DND-41 (cell line): ENCODE results near the gene PRPH2.
A peak's percentile ranks its signal among the peaks of the same experiment; 100 is the strongest.
"Not testable (repeated sequence)": the region's sequence is repeated elsewhere in the genome, so short reads cannot be mapped to it uniquely, and the experiment has no call there.

ENCODE experiments used
- ATAC-seq: fragments of 200-7000 bp; cut with Tn5 transposase; 3 replicates; pipeline ENCODE4 v1.9.1; 2021; ENCODE audit warnings: low read depth; ENCODE audit not compliant: insufficient read depth
- DNase-seq: peaks from one replicate; pipeline ENCODE4 v3.0.0-alpha.2; 2020
- H2AFZ ChIP-seq: 2 replicates; pipeline ENCODE4 v1.6.0; 2012; ENCODE audit warnings: low read depth, low read length
- H3K27ac ChIP-seq: 2 replicates; pipeline ENCODE4 v1.5.1; 2012; ENCODE audit warnings: low read length, inconsistent platforms
- H3K27me3 ChIP-seq: fragments of 200-600 bp; sonication (generic); 2 replicates; pipeline ENCODE4 v1.6.0; 2012; ENCODE audit warnings: low read length, mild to moderate bottlenecking, inconsistent platforms; ENCODE audit not compliant: insufficient read depth, poor library complexity
- H3K36me3 ChIP-seq: 2 replicates; pipeline ENCODE4 v1.5.1; 2012; ENCODE audit warnings: low read length, inconsistent platforms; ENCODE audit not compliant: insufficient read depth
- H3K4me1 ChIP-seq: 2 replicates; pipeline ENCODE4 v1.5.1; 2012; ENCODE audit warnings: mild to moderate bottlenecking, low read length; ENCODE audit not compliant: insufficient read depth
- H3K4me2 ChIP-seq: 2 replicates; pipeline ENCODE4 v1.6.0; 2012; ENCODE audit warnings: mild to moderate bottlenecking, moderate library complexity, low read length, inconsistent platforms; ENCODE audit not compliant: insufficient read depth
- H3K4me3 ChIP-seq, 2 experiments: fragments of 200-600 bp in 1 of 2; shearing (Covaris generic) in 1 of 2; 2 replicates each; pipeline ENCODE4 v1.5.1; 2012 to 2016; ENCODE audit warnings: inconsistent platforms in 2 of 2, low read length in 2 of 2, mild to moderate bottlenecking in 2 of 2, low read depth in 1 of 2, moderate library complexity in 1 of 2
- H3K79me2 ChIP-seq: 2 replicates; pipeline ENCODE4 v1.6.0; 2012; ENCODE audit warnings: low read length, inconsistent platforms; ENCODE audit not compliant: insufficient read depth
- H3K9ac ChIP-seq: 2 replicates; pipeline ENCODE4 v1.6.0; 2012; ENCODE audit warnings: low read depth, mild to moderate bottlenecking, inconsistent platforms, low read length, moderate library complexity
- H3K9me3 ChIP-seq: 2 replicates; pipeline ENCODE4 v1.5.1; 2012; ENCODE audit warnings: low read length, moderate library complexity, mild to moderate bottlenecking, inconsistent platforms; ENCODE audit not compliant: insufficient read depth, severe bottlenecking
- H4K20me1 ChIP-seq: 2 replicates; pipeline ENCODE4 v1.6.0; 2012; ENCODE audit warnings: low read length; ENCODE audit not compliant: insufficient read depth
- EZH2 ChIP-seq: IDR thresholded peaks from 3 replicates; pipeline ENCODE4 v1.6.1; 2012; ENCODE audit warnings: borderline replicate concordance, low read depth, mild to moderate bottlenecking, moderate library complexity, low read length, inconsistent platforms; ENCODE audit not compliant: severe bottlenecking
- TF ChIP-seq, protein P1 (sequence below): IDR thresholded peaks from 2 replicates; pipeline ENCODE4 v1.5.1; 2012; ENCODE audit warnings: borderline replicate concordance, low read length, moderate library complexity, mild to moderate bottlenecking; ENCODE audit not compliant: poor library complexity, severe bottlenecking; ENCODE audit errors: extremely low read depth

The PRPH2 gene

DNA sequence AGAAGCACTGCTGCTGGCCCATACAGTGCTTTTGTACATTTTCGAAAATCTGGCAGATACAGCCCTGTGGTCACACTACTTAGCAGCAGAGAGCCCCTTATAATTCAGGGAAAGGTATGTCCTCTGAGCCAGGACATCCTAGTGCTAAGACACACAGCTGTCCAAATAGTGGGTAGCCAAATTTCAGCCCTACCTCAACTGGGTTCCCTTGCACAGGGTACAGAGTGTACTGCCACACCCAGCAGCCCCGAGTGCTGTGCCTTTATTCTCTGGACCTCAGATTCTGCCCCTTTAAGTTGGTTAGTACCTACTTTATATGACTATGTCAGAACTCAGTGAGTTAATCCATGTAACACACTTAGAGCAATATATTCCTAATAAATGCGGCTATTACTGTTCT is 47.6 kb downstream of the PRPH2 start:
- Histone ChIP-seq H2AFZ (no peak overlapping the region), H3K27me3 (no peaks in the 10 kb centered on the region), H3K4me2 (no peak overlapping the region), H3K9ac (no peak overlapping the region), H4K20me1 (no peaks in the 10 kb centered on the region), H3K9me3 (no peaks in the 10 kb centered on the region), H3K36me3 (peaks cover 97% of the 10 kb centered on the region), H3K4me3 (no peak overlapping the region), H3K27ac (no peak overlapping the region), H3K79me2 (no peaks in the 10 kb centered on the region), H3K4me1 (no peaks in the 10 kb centered on the region)
- DNase-seq: no peak
- no peak for ATAC-seq
- TF ChIP-seq EZH2: no peak
- TF ChIP-seq, protein P1, sequence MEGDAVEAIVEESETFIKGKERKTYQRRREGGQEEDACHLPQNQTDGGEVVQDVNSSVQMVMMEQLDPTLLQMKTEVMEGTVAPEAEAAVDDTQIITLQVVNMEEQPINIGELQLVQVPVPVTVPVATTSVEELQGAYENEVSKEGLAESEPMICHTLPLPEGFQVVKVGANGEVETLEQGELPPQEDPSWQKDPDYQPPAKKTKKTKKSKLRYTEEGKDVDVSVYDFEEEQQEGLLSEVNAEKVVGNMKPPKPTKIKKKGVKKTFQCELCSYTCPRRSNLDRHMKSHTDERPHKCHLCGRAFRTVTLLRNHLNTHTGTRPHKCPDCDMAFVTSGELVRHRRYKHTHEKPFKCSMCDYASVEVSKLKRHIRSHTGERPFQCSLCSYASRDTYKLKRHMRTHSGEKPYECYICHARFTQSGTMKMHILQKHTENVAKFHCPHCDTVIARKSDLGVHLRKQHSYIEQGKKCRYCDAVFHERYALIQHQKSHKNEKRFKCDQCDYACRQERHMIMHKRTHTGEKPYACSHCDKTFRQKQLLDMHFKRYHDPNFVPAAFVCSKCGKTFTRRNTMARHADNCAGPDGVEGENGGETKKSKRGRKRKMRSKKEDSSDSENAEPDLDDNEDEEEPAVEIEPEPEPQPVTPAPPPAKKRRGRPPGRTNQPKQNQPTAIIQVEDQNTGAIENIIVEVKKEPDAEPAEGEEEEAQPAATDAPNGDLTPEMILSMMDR: no peak

DNA sequence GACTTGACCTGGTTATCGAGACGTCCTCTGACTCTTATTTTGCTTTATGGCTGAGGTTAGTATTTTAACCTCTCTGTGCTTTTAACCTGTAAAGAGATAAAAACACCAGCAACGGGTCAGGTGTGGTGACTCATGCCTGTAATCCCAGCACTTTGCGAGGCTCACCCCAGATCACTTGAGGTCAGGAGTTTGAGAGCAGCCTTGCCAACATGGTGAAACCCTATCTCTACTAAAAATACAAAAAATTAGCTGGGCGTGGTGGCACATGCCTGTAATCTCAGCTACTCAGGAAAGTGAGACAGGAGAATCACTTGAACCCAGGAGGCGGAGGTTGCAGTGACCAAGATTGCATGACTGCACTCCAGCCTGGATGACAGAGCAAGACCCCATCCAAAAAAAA is 48.0 kb downstream of the PRPH2 start:
- not testable (repeated sequence) for H2AFZ ChIP-seq, H3K4me2 ChIP-seq, H3K4me3 ChIP-seq, H3K79me2 ChIP-seq, H3K9ac ChIP-seq, H3K4me1 ChIP-seq, H3K27ac ChIP-seq, DNase-seq, H4K20me1 ChIP-seq, H3K27me3 ChIP-seq, H3K9me3 ChIP-seq, ATAC-seq
- H3K36me3 ChIP-seq: peaks cover 97% of the 10 kb centered on the region

DNA sequence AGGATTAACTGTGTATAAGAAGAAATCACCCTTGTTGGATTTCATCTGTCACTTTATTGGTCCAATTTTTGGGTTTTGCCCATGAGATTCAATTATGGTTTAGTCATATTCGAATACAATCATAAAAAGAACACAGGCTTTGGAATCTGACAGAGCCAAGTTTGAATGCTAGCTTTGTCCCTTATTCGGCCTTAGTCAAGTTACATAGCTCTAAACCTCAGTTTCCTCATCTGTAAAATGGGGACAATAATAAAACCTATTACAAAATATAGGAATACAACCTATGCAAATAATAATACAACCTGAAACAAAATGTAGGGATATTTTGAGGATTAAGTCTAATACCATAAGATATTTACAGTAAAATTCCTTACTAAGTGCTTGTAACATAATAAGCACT is 57.7 kb downstream of the PRPH2 start:
- TF ChIP-seq EZH2: no peak
- TF ChIP-seq, protein P1: no peak
- Histone ChIP-seq H3K4me1 (no peaks in the 10 kb centered on the region), H3K27ac (no peak overlapping the region), H2AFZ (no peak overlapping the region), H3K9ac (no peak overlapping the region), H4K20me1 (no peaks in the 10 kb centered on the region), H3K27me3 (no peaks in the 10 kb centered on the region), H3K9me3 (no peaks in the 10 kb centered on the region), H3K4me2 (no peak overlapping the region), H3K4me3 (no peak overlapping the region), H3K79me2 (no peaks in the 10 kb centered on the region), H3K36me3 (peaks cover 69% of the 10 kb centered on the region)
- DNase-seq: no peak
- no peak for ATAC-seq

DNA sequence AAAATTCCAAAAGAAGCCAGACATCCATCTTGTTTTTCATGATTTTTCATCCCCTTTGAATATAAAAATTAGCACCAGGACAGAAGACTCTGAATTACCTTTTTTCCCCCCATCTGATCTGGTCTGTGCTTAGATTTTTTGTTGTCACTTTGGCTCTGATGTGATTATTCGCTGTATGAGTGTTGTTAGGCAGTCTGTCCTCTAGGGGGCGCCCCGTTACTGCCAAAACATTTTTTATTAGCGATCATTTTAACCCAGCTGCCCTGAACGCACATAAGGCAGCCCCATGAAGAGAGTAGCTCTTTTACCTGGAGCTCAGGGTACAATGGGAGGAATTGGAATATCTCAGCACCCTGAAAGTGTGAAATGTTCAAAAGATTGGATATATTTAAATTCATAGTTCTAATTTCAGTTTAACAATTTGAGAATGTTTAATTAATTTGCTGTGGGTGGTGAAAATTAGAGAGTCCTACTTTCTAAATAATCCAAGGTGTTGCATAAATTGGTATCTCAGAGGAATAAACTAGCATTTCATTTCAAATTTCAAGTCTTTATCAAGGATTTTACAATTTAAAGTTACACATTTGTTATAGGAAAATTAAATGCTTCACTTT is 60.8 kb downstream of the PRPH2 start:
- H3K27ac ChIP-seq: no peak overlapping the region
- H3K9ac ChIP-seq: no peak overlapping the region
- H3K27me3 ChIP-seq: no peaks in the 10 kb centered on the region
- no peaks in the 10 kb centered on the region for H3K79me2 ChIP-seq
- DNase-seq: peak; percentile 81
- ATAC-seq: peak; percentile 95
- no peak overlapping the region for H3K4me3 ChIP-seq
- H3K9me3 ChIP-seq: no peaks in the 10 kb centered on the region
- no peaks in the 10 kb centered on the region for H3K4me1 ChIP-seq
- H4K20me1 ChIP-seq: no peaks in the 10 kb centered on the region
- TF ChIP-seq EZH2: no peak
- TF ChIP-seq, protein P1: peak; percentile 94
- H3K36me3 ChIP-seq: peaks cover 71% of the 10 kb centered on the region
- no peak overlapping the region for H3K4me2 ChIP-seq
- H2AFZ ChIP-seq: no peak overlapping the region
